GM19455 (cell line): ENCODE measurements around the gene RNF157.
"Not testable (repeated sequence)": the region's sequence is repeated elsewhere in the genome, so short reads cannot be mapped to it uniquely, and the experiment has no call there.

Source experiments
- ATAC-seq: cut with Tn5 transposase; IDR thresholded peaks from one replicate; pipeline ENCODE4 v1.9.1; 2021; ENCODE audit not compliant: unreplicated experiment

RNF157 gene

DNA sequence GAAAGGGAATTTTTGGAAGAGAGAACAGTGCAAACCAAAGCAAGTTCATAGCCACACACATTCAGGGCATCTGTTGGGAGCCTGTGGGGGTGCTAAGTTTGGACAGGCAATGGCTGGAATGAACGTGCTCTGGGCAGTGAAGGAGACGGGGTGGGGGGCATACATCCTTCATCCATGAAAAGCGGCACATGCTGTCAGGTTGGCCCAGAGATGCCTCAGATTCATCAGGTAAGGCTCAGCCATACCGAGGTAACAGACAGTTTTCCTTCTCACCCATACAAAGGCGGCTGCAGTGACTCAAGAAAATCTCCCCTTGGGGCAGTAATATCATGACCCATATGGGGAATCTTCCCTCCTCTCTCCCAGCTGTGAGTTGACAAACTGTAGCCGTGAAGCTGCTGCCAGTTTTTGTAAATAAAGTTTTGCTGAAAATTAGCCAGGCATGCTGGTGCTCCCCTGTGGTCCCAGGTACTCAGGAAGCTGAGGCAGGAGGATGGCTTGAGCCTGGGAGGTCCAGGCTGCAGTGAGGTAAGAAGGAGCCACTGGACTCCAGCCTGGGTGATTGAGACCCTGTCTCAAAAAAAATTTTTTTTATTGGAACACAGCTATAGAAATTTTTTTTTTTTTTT is 15.6 kb upstream of the RNF157 start:
- ATAC-seq, result no peak

GRCh38 chr17:76254275-76254674 is 14.0 kb upstream of the RNF157 start:
- no peak for ATAC-seq

DNA sequence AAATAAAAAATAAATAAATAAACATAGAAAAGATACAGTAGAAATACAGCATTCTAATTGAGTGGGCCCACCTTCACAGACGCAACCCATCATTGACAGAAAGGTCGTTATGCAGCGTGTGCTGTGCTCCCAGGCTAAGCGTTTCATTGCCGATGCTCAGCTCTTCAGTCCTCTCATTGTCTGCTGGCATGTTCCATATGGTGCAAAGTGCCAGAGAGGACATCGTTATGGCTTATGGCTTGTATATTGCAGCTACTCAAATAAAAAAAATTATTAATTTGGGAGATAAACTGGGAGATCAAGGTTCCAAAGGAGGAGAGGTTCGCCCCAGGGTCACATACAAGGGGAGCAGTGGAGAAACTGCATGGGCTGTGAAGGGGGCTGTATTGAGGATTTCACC is 13.5 kb upstream of the RNF157 start:
- no peak for ATAC-seq

DNA sequence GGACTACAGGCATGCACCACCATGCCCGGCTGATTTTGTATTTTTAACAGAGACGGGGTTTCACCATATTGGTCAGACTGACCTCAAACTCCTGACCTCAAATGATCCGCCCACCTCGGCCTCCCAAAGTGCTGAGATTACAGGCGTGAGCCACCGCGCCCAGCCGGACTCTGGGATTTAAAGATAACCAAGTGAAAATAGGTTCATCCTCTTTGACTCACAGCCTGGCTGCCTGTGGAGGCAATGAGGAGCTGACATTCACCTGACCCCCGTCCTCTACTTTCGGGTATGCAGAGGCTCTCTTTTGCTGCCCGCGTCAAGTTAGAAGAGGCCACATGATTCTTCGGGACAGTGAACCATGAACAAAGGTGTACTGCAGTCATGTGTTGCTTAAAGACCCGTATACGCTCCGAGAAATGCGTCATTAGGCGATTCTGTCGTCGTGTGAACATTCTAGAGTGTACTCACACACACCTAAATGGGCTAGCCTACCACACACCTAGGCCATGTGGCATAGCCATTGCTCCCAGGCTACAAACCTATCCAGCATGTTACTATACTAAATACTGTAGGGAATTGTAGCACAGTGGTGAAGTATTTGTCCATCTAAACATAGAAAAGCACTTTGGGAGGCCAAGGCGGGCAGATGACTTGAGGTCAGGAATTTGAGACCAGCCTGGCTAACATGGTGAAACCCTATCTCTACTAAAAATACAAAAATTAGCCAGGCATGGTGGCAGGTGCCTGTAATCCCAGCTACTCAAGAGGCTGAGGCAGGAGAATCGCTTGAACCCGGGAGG is 12.9 kb upstream of the RNF157 start:
- not testable (repeated sequence) for ATAC-seq

GRCh38 chr17:76252040-76252954 is 12.0 kb upstream of the RNF157 start:
- no peak for ATAC-seq

- ATAC-seq, result no peak
Observed at GRCh38 chr17:76251478-76252039, 11.3 kb upstream of the RNF157 start.

DNA sequence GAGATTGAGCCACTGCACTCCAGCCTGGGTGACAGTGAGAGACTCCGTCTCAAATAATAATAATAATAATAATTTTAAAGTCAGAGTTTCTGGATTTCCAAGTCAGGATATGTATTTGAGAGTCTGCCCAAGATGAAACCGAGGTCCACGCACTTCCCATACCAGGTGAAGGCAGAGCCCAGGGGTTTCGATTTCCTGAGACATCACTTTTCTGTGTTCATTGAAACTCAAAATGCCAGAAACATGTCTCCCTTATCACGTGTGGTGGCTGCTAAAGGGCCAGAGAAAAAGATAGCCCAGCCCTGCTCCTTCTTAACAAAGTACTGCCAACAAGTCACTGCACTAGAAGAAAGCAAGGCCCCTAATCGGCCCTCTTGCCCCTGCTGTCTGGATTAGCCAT is 9.8 kb upstream of the RNF157 start:
- no peak for ATAC-seq

GRCh38 chr17:76248013-76248782 is 7.9 kb upstream of the RNF157 start:
- ATAC-seq, result no peak

DNA sequence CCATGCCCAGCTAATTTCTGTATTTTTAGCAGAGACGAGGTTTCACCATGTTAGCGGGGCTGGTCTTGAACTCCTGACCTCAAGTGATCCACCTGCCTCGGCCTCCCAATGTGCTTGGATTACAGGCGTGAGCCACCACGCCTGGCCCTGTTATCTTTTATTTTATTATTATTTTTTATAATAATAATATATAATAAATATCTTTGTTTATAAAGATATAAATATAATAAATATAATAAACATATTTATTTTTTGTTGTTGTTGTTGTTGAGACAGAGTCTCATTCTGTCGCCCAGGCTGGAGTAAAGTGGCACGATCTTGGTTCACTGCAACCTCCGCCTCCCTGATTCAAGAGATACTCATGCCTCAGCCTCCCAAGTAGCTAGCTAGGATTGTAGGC is 7.0 kb upstream of the RNF157 start:
- no peak for ATAC-seq

- ATAC-seq, result peak; percentile 94
Observed at GRCh38 chr17:76246080-76247066, 6.1 kb upstream of the RNF157 start.

- not testable (repeated sequence) for ATAC-seq
Observed at GRCh38 chr17:76244721-76245120, 4.4 kb upstream of the RNF157 start.

DNA sequence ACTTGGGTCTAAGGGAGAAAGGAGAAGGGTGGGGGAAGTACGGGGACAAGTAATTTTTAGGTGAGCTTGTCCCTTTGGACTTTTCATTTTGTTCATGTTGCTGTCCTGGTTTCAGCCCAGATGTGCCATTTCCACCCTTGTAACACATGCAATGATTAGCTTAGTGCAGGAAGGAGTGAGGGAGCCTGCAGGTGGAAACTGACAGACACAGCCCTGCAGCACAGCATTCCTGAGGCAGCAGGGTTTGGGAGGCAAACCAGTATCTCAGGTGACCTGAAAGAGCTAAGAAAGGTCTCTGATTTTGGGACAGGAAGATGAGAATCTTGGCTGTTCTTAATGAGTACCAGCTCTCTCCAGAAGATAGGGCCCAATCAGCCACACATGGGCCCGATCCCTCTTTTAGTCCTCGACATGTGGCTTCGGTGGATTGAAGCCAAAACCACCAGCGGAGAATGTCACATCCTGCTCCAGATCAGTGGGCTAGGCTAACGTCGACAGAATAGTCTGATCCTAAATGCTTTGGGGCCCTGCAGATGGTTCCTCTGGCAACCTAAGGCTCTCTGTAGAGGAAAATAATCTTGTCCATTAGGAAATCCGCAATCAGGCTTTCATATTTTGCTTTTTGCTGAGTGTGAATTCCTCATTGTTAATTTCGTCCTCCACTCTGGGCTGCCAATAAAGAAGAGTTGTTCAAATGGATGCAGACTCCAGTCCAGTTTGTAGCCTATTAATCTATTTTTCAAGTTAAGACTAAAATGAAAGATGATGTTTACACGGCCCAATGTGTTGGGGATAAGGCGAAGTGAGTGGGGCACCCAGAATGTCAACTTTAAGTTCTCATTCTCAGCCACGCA is 3.8 kb upstream of the RNF157 start:
- ATAC-seq, result no peak

- ATAC-seq, result no peak
Observed at GRCh38 chr17:76241691-76242255, 1.5 kb upstream of the RNF157 start.

DNA sequence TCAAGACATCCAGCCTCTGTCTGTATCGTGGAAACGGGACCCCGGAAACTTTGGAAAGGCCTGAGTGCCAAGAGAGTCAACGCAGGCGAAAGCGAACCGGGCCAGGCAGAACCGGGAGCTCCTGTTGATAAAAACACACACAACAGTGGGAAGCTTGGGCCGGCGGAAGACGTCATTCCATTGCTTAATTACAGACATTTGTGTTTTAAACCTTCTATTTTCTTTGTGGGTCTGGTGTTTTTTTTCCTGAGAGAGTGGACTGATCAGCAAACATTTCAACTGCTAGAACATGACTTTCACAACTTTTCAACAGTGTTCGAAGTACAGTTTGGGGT is 878 bp upstream of the RNF157 start:
- ATAC-seq, result no peak

- ATAC-seq, result no peak
Observed at GRCh38 chr17:76239538-76240274, 587 bp downstream of the RNF157 start.

DNA sequence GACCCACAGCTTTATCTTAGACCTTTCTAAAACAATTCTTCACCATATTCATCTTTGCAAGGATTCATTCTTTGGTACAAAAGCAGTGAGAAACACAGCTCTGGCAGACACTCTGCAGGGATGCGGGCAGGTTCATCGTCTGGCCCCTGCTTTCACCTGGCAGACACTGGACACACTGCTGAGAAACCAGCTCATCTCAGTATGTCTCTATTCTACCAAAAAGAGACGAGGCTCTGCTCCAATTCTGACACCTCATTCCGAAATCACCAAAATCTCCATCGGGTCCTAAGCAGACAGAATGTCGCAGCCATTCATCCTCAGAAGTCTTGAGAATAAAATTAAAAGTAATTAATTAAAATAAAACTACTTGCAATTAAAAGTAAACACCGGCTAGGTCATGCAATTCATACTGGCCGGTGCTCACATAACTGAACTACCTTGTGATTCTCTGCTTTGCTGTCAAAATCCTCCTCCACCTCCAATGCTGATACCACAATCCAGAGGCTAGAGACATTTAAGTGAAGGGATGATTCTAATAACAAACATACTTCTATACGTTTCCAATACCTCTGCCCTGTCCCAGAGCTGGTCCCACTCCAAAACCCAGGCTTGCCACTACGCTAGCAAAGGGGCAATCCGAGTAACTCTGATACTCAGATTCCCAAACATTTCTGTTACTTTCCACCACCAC is 1.3 kb downstream of the RNF157 start:
- ATAC-seq, result no peak

DNA sequence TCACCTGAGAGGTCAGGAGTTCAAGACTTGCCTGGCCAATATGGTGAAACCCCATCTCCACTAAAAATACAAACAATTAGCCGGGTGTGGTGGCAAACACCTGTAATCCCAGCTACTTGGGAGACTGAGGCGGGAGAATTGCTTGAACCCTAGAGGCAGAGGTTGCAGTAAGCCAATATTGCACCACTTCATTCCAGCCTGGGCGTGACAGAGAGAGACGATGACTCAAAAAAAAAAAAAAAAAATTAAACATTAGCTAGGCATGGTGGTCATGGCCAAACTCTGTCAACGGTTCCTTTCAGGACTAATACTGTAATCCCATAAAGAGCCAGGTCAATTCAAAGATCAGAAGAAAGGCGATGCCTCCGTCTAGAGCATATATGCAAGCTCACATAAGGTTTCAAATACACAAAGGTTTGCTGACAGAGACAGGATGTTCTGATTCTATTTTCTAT is 2.4 kb downstream of the RNF157 start:
- no peak for ATAC-seq
